Activated naive CD4-positive, alpha-beta T cell treated with anti-CD3 and anti-CD28 coated beads, Interleukin-2, amount 50 U/mL, for 72 hours (primary cell): ENCODE results near the gene MRPL16. TPM values are rescaled to one million over a fixed set of nuclear protein-coding genes. Genes with fewer than 3 reads are reported as not detected.
A peak's percentile ranks its signal among the peaks of the same experiment; 100 is the strongest.
"Not testable (repeated sequence)": the region's sequence is repeated elsewhere in the genome, so short reads cannot be mapped to it uniquely, and the experiment has no call there.

ENCODE experiments used
- ATAC-seq, 2 donors: fragments of 150-1000 bp; cut with Tn5 transposase; 2 replicates each; pipeline ENCODE4 v1.10.0; 2021; ENCODE audit warnings: mild to moderate bottlenecking in 2 of 2, moderate library complexity in 2 of 2
- DNase-seq, 2 donors: peaks; one replicate each; pipeline ENCODE4 v3.0.0; 2021 to 2022; ENCODE audit warnings: low spot score in 2 of 2
- H3K27ac Mint-ChIP-seq, 2 donors: one replicate each; pipeline ENCODE4 v1.8.0; 2022; ENCODE audit warnings: mild to moderate bottlenecking in 2 of 2, mixed read lengths in 2 of 2
- H3K36me3 Mint-ChIP-seq, 2 donors: one replicate each; pipeline ENCODE4 v1.8.0; 2022; ENCODE audit warnings: mixed read lengths in 2 of 2
- H3K9me3 Mint-ChIP-seq, 2 donors: one replicate each; pipeline ENCODE4 v1.8.0; 2022; ENCODE audit warnings: mixed read lengths in 2 of 2
- total RNA-seq, 2 donors: library from RNA; stranded (reverse); gene quantifications; one replicate each; pipeline ENCODE4 v1.2.3, GENCODE V29; 2022

Gene MRPL16
- total RNA-seq, 2 donors from 2014 or later: 67.9 to 94.2 TPM

DNA sequence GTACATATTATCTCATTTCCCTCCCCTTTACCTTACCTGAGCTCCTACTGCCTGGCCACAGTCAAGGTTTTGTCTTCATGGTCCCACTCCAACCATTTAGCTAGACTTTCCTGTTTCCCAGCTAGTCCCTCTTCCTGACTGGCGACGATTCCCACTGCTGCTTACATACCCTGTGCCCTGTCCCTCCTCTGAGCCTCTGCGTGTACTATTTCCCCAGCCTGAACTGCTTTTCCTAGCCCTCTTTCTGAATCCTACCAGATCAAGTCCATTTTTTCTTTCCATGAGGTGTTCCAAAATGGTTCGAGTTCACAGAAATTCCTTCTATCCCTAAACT is 23.4 kb downstream of the MRPL16 start:
- Mint-ChIP-seq H3K27ac (no peak overlapping the region), H3K9me3 (no peaks in the 10 kb centered on the region), H3K36me3 (peaks cover 1 to 5% of the 10 kb centered on the region in 2 donors)
- no peak for ATAC-seq
- DNase-seq: no peak

DNA sequence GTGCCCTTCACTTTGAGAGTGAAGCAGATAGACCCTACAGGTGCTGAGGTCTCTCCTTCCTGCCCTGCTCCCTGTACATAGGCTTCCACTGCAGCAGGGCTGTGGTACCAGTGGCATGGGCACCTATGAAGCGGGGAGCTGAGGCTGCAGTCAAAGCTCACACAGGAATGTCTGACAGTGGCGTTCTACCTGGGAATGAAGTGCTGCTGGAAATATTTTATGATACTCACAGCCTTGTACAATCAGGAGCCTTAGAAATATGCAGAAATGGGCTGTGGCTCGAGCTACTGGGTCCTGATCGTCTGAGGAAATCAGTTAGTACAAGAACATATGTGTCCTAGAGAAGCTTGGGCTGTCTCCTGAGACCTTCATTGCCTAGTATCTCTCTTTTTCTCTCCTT is 24.8 kb downstream of the MRPL16 start:
- ATAC-seq (no peak), DNase-seq (no peak)
- Mint-ChIP-seq H3K36me3 (peaks cover 0 to 5% of the 10 kb centered on the region in 2 donors), H3K27ac (no peak overlapping the region), H3K9me3 (no peaks in the 10 kb centered on the region)

DNA sequence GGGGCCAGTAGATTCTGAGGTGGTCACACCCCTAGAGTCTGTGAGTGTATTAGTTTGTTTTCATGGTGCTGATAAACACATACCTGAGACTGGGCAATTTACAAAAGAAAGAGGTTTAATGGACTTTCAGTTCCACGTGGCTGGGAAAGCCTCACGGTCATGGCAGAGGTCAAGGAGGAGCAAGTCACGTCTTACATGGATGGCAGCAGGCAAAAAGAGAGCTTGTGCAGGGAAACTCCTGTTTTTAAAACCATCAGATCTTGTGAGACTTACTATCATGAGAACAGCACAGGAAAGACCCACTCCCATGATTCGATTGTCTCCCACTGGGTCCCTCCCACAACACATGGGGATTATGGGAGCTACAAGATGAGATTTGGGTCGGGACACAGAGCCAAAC is 26.1 kb downstream of the MRPL16 start:
- not testable (repeated sequence) for H3K9me3 Mint-ChIP-seq, DNase-seq, H3K36me3 Mint-ChIP-seq, ATAC-seq, H3K27ac Mint-ChIP-seq

GRCh38 chr11:59783632-59784090 is 26.9 kb downstream of the MRPL16 start:
- H3K9me3 Mint-ChIP-seq: no peaks in the 10 kb centered on the region
- ATAC-seq (peak; percentile 34 to 56), DNase-seq (no peak)
- peaks cover 5 to 8% of the 10 kb centered on the region in 2 donors for H3K36me3 Mint-ChIP-seq
- H3K27ac Mint-ChIP-seq: no peak overlapping the region

GRCh38 chr11:59782080-59782479 is 28.5 kb downstream of the MRPL16 start:
- H3K36me3 Mint-ChIP-seq: peaks cover 5 to 8% of the 10 kb centered on the region in 2 donors
- no peak for ATAC-seq
- no peaks in the 10 kb centered on the region for H3K9me3 Mint-ChIP-seq
- no peak for DNase-seq
- no peak overlapping the region for H3K27ac Mint-ChIP-seq

- Mint-ChIP-seq H3K9me3 (no peaks in the 10 kb centered on the region), H3K36me3 (peaks cover 4 to 8% of the 10 kb centered on the region in 2 donors), H3K27ac (no peak overlapping the region)
- ATAC-seq (no peak), DNase-seq (no peak)
These were observed 31.1 kb downstream of the MRPL16 start for GRCh38 chr11:59779487-59779886.

GRCh38 chr11:59778122-59778521 is 32.5 kb downstream of the MRPL16 start:
- no peaks in the 10 kb centered on the region for H3K9me3 Mint-ChIP-seq
- peaks cover 0 to 8% of the 10 kb centered on the region in 2 donors for H3K36me3 Mint-ChIP-seq
- no peak for ATAC-seq

DNA sequence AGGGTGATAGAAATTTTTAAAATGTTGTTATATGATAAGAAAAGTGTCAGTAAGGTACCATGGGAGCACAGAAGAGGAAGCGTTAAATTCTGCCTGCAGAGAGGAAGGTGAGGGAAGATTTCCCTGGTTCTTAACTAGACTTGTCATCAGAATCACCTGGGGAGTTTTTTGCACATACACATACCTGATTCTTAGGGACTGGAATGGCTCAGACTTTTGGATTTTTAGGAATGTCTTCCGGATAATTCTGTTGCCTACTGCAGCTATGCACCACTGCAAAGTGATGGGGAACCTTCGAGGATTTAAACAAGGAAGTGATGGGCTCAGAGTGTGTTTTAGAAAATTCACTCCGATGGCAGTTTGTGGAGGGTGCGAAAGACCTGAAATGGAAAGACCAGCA is 33.5 kb downstream of the MRPL16 start:
- H3K36me3 Mint-ChIP-seq: peaks cover 0 to 8% of the 10 kb centered on the region in 2 donors
- no peak for ATAC-seq
- H3K27ac Mint-ChIP-seq: no peak overlapping the region
- no peaks in the 10 kb centered on the region for H3K9me3 Mint-ChIP-seq
- DNase-seq: no peak

More at GRCh38 chr11:59778122-59778521, 32.5 kb downstream of the MRPL16 start:
- no peak overlapping the region for H3K27ac Mint-ChIP-seq
- DNase-seq: no peak

DNA sequence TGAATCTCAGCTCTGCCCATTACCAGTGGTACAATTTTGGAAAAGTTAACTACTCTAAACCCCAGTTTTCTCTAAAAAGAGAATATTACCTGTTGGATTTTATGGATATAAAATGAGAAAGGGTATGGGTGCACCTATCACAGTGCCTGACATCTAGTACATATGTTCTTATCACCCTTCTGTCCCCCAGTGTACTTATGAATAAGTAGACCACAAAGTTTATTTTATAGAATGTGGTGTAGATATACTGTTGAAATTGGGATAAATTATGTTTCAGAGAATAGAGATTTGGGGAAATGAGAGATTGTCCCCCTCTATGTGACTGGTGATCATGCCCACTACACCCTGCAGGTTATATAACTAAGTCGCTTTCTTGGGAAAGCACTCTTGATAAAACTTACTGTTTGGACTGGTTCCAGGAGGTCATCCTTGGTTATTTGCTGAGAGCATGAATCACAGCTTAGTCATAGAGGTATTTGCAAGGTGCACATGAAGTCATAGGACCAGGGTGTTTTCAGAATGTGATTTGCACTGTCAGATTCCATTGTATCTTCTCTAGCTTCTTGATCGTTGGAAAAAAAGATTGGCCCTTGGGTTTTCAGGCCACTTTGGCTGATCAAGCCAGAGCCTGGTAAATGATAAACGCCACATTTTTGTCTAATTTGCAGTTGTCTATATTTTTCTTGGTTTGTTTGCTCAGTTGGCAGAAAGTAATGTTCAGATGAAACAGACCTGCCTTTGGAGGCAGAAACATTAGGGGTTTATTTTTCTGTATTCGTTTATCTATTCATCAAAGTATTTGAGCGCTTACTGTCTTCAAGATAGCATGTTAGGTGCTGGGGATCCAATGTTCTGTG is 34.1 kb downstream of the MRPL16 start:
- Mint-ChIP-seq H3K36me3 (peaks cover 0 to 8% of the 10 kb centered on the region in 2 donors), H3K9me3 (no peaks in the 10 kb centered on the region), H3K27ac (no peak overlapping the region)
- ATAC-seq (peak; percentile 82 to 92), DNase-seq (no peak)

GRCh38 chr11:59773083-59773440 is 37.5 kb downstream of the MRPL16 start:
- Mint-ChIP-seq H3K9me3 (no peaks in the 10 kb centered on the region), H3K36me3 (no peaks in the 10 kb centered on the region), H3K27ac (peak overlapping the region in 1 of 2 donors; percentile 3)
- DNase-seq (no peak), ATAC-seq (no peak)

GRCh38 chr11:59771605-59772004 is 39.0 kb downstream of the MRPL16 start:
- peak overlapping the region; percentile 3 to 85 for H3K27ac Mint-ChIP-seq
- H3K36me3 Mint-ChIP-seq: no peaks in the 10 kb centered on the region
- ATAC-seq (no peak), DNase-seq (no peak)
- no peaks in the 10 kb centered on the region for H3K9me3 Mint-ChIP-seq

DNA sequence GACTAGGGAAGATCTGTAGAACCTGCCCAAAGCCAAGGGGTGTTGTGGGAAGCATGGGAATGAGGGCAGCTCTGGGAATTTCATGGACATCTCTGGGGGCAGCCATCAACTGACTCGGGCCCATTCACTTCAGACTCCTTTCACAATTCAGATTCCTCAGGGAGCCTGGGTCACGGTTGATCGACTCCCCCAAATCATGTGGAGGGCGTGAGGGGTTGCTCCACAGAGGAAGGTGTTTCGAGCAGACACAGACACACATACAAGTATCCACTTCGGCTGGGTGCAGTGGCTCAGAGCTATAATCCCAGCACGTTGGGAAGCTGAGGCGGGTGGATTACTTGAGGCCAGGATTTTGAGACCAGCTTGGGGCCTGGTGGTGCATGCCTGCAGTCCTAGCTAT is 39.7 kb downstream of the MRPL16 start:
- H3K9me3 Mint-ChIP-seq: no peaks in the 10 kb centered on the region
- no peak overlapping the region for H3K27ac Mint-ChIP-seq
- DNase-seq (no peak), ATAC-seq (no peak)
- H3K36me3 Mint-ChIP-seq: no peaks in the 10 kb centered on the region

DNA sequence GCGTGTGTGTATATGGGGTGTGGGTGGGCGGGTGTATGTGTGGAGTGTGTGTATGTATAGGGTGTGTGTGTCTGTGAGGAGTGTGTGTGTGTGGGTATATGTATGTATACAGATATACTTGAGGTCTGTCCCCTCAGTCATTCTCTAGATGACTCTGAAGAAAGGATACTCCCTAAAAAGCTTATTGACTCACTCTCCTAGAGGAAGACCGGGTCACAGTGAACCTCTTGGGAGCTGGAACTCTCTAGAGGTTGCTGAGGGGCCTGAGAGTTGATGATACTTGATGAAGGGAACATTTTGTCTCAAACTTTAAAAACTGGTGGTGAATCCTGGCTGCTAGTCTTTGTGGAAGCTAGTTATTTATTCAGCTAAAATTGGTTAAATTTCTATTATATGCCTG is 40.3 kb downstream of the MRPL16 start:
- no peaks in the 10 kb centered on the region for H3K36me3 Mint-ChIP-seq
- H3K9me3 Mint-ChIP-seq: no peaks in the 10 kb centered on the region
- no peak overlapping the region for H3K27ac Mint-ChIP-seq
- DNase-seq (no peak), ATAC-seq (no peak)

GRCh38 chr11:59769828-59770227 is 40.8 kb downstream of the MRPL16 start:
- Mint-ChIP-seq H3K27ac (no peak overlapping the region), H3K36me3 (no peaks in the 10 kb centered on the region), H3K9me3 (no peaks in the 10 kb centered on the region)
- DNase-seq (no peak), ATAC-seq (no peak)

DNA sequence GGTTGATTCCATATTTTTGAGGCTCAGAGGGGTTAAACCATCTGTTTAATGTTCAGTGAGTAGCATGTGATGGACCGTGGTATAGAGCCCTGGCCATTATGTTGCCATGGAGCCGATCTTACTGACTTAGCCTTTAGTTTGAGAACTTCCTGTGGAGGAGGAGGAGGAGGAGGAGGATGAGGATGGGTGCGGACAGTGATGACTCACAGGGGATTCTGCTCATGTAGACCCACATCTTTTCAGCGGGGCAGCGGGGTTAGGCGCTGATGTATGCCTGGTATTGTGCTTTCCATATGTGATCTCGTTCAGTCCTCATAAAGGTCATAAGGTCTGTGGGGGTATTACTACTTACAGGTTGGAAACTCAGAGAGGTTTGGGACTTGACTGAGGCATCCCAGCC is 41.5 kb downstream of the MRPL16 start:
- DNase-seq (no peak), ATAC-seq (peak in 1 of 2 donors; percentile 37)
- H3K36me3 Mint-ChIP-seq: no peaks in the 10 kb centered on the region
- H3K9me3 Mint-ChIP-seq: no peaks in the 10 kb centered on the region
- H3K27ac Mint-ChIP-seq: no peak overlapping the region

- Mint-ChIP-seq H3K9me3 (no peaks in the 10 kb centered on the region), H3K27ac (no peak overlapping the region), H3K36me3 (no peaks in the 10 kb centered on the region)
- DNase-seq (no peak), ATAC-seq (peak in 1 of 2 donors; percentile 20)
These were observed 43.4 kb downstream of the MRPL16 start for GRCh38 chr11:59767225-59767611.

GRCh38 chr11:59766542-59767224 is 43.9 kb downstream of the MRPL16 start:
- DNase-seq (no peak), ATAC-seq (no peak)
- Mint-ChIP-seq H3K27ac (no peak overlapping the region), H3K36me3 (no peaks in the 10 kb centered on the region), H3K9me3 (no peaks in the 10 kb centered on the region)
